ENCODE data around the gene HEATR5A. TPM values are rescaled to one million over a fixed set of nuclear protein-coding genes. Genes with fewer than 3 reads are reported as not detected.

Gene HEATR5A
- polyA plus RNA-seq, 6 donors from 2014 or later = 6.3 to 16.2 (median 10.1) TPM

GRCh38 chr14:31419179-31419966 lies 977 bp downstream of the HEATR5A start:
- ATAC-seq (ENCODE audit: low read depth in 2 of 2) (no peak), DNase-seq (no peak)
- H3K9me3 Mint-ChIP-seq = no peaks in the 10 kb centered on the region
- H3K36me3 Mint-ChIP-seq = peaks cover 0 to 8% of the 10 kb centered on the region in 2 donors
- peak overlapping the region in 2 of 6 donors; percentile 5 to 63 for H3K27ac Mint-ChIP-seq
- no peaks in the 10 kb centered on the region for H3K27me3 Mint-ChIP-seq
- H3K4me1 Mint-ChIP-seq = peaks cover 17 to 41% (median 30%) of the 10 kb centered on the region in 3 donors
- peak overlapping the region; percentile 91 to 100 (median 98) for H3K4me3 Mint-ChIP-seq

- H3K36me3 Mint-ChIP-seq = peaks cover 0 to 8% of the 10 kb centered on the region in 2 donors
- H3K4me3 Mint-ChIP-seq = peak overlapping the region in 2 of 8 donors; percentile 1 to 79
- no peak overlapping the region for H3K27ac Mint-ChIP-seq
- no peaks in the 10 kb centered on the region for H3K9me3 Mint-ChIP-seq
- H3K27me3 Mint-ChIP-seq = no peaks in the 10 kb centered on the region
- no peak for ATAC-seq (ENCODE audit: low read depth in 2 of 2)
- DNase-seq = no peak
- H3K4me1 Mint-ChIP-seq = peaks cover 23 to 48% (median 35%) of the 10 kb centered on the region in 3 donors
Observed at GRCh38 chr14:31418440-31418839, 1.9 kb downstream of the HEATR5A start.

DNA sequence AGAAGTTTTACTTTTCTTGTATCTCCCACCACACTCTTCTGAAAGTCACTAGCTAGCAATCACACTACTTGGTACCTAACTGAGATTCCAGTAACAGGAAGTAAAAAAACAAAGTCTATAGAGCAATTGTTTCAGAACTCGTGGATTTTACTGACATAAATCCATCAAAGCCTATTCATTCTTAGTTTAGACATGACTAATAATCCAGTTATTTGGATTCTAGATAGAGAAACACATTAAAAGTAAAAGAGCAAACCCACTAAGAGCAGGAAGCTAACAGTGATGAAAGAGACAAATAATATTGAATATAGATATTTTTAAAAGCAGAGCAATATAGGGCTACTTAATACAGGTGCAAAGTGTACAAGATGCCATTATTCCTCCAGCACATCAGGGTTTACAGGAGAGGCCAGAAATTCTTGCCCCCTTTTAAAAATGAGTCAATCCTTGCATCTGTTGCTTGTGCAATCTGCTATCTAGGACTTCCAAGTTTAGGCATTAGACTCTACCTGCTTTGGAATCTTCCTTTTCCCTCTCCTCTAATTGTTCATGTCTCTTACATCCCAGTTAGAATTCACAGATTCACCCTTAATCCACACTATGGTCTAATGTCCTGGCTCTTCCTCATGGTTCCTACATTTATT lies 6.0 kb downstream of the HEATR5A start:
- Mint-ChIP-seq H3K36me3 (no peaks in the 10 kb centered on the region), H3K4me3 (no peak overlapping the region), H3K27ac (peak overlapping the region in 2 of 6 donors; percentile 24 to 63), H3K4me1 (peaks cover 21 to 46% (median 40%) of the 10 kb centered on the region in 3 donors), H3K27me3 (no peaks in the 10 kb centered on the region), H3K9me3 (no peaks in the 10 kb centered on the region)
- ATAC-seq (ENCODE audit: low read depth in 2 of 2) (no peak), DNase-seq (no peak)

- Mint-ChIP-seq H3K9me3 (no peaks in the 10 kb centered on the region), H3K36me3 (no peaks in the 10 kb centered on the region), H3K4me3 (no peak overlapping the region), H3K27me3 (no peaks in the 10 kb centered on the region), H3K27ac (peak overlapping the region in 1 of 6 donors; percentile 66), H3K4me1 (peaks cover 18 to 35% (median 27%) of the 10 kb centered on the region in 3 donors)
- ATAC-seq (ENCODE audit: low read depth in 2 of 2) (no peak), DNase-seq (no peak)
Observed at GRCh38 chr14:31411218-31411727, 9.1 kb downstream of the HEATR5A start.

DNA sequence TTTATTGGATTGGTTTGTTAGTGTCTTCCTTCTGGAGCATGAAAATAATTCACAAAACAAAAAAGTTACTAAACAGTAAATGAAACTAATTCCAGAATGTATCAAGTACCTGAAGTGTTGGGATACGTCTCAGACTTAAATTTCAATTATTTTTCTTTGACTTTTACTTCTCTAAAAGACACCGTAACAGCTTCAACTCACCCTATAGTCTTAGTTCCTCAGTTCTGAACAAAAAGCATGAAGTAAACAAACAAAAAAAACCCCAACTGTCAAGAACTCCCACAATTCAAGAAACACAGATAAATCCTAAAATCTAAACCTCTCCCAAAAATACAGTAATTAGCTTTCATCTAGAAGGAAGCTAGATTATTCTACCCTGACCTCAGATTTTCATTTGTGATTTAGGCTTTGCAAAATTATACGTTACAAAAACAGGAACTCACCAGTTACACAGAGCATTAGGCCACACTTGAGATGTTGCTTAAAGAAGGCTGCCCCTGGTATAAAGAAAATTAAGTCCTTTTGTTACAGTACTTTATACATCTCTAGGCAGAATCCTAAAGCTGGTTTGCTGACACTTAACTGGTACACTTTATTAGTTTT lies 10.2 kb downstream of the HEATR5A start:
- Mint-ChIP-seq H3K9me3 (no peaks in the 10 kb centered on the region), H3K4me3 (peak overlapping the region; percentile 45 to 90 (median 76)), H3K27ac (peak overlapping the region; percentile 78 to 92 (median 82)), H3K4me1 (peaks cover 16 to 33% (median 27%) of the 10 kb centered on the region in 3 donors), H3K36me3 (no peaks in the 10 kb centered on the region), H3K27me3 (no peaks in the 10 kb centered on the region)
- ATAC-seq (ENCODE audit: low read depth in 2 of 2) (peak; percentile 84 to 88), DNase-seq (peak; percentile 27)

DNA sequence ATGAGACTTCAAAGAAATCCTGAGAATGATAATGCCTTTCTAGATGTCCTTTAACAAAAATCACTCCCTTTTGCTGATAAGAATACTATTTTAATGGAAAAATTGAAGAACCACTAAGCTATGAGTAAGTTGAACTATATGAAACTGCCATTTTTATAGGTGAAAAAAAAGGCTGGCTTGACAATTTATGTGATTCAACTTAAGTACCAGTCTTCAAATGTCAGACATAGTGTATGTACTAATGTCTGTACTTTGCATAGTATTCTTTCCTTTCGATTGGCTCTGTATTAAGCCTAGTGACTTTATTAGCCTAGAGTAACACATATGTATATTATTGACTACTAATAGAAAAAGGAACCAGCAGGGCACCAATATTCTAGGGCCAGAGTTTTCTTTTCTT lies 11.9 kb downstream of the HEATR5A start:
- H3K36me3 Mint-ChIP-seq = no peaks in the 10 kb centered on the region
- DNase-seq (no peak), ATAC-seq (ENCODE audit: low read depth in 2 of 2) (no peak)
- no peaks in the 10 kb centered on the region for H3K27me3 Mint-ChIP-seq
- no peak overlapping the region for H3K27ac Mint-ChIP-seq
- no peaks in the 10 kb centered on the region for H3K9me3 Mint-ChIP-seq
- peaks cover 9 to 19% (median 18%) of the 10 kb centered on the region in 3 donors for H3K4me1 Mint-ChIP-seq
- no peak overlapping the region for H3K4me3 Mint-ChIP-seq

GRCh38 chr14:31405599-31406232 lies 14.6 kb downstream of the HEATR5A start:
- no peak for DNase-seq
- ATAC-seq (ENCODE audit: low read depth in 2 of 2) = no peak
- Mint-ChIP-seq H3K36me3 (peaks cover 0 to 7% of the 10 kb centered on the region in 2 donors), H3K27ac (no peak overlapping the region), H3K9me3 (no peaks in the 10 kb centered on the region), H3K27me3 (no peaks in the 10 kb centered on the region), H3K4me1 (peaks cover 9 to 15% (median 14%) of the 10 kb centered on the region in 3 donors), H3K4me3 (no peak overlapping the region)

- peaks cover 5 to 9% (median 8%) of the 10 kb centered on the region in 3 donors for H3K4me1 Mint-ChIP-seq
- peaks cover 1 to 7% of the 10 kb centered on the region in 2 donors for H3K36me3 Mint-ChIP-seq
- no peaks in the 10 kb centered on the region for H3K27me3 Mint-ChIP-seq
- peak overlapping the region in 1 of 6 donors; percentile 37 for H3K27ac Mint-ChIP-seq
- ATAC-seq (ENCODE audit: low read depth in 2 of 2) = no peak
- H3K9me3 Mint-ChIP-seq = no peaks in the 10 kb centered on the region
- no peak overlapping the region for H3K4me3 Mint-ChIP-seq
- no peak for DNase-seq
Observed at GRCh38 chr14:31405106-31405505, 15.2 kb downstream of the HEATR5A start.

GRCh38 chr14:31403707-31404106 lies 16.6 kb downstream of the HEATR5A start:
- H3K27ac Mint-ChIP-seq = peak overlapping the region in 1 of 6 donors; percentile 20
- no peaks in the 10 kb centered on the region for H3K4me1 Mint-ChIP-seq
- no peak overlapping the region for H3K4me3 Mint-ChIP-seq

DNA sequence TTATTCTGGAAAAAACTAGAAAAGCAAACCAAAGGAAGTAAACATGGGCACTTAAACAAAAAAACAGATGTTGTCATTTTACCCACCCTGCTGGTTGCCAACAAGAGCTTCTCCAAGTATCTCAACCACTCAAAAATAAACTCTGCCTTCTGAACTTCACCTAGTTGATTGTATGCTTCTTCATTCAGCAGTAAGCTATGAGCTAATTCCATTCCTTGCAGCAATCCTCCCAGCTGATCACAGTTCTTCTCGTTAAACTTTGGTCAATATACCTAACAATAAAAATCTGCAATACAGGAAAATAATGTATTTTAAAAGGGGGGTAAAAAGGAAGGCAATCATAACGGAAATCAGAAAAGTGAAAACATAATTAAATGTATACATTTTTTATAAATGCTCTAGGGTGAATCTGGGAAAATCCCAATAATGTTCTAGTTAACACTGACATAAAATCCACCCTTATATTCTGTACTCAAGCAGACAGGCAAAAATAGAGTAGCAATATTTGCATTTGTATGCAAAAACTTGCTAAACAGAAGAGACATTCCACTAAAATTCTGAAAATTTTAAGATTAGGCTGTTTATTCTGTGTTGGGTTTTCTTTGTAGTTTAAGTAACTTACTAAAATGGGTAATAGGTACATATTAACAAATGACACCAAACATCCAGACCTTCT lies 17.4 kb downstream of the HEATR5A start:
- no peaks in the 10 kb centered on the region for H3K9me3 Mint-ChIP-seq
- no peaks in the 10 kb centered on the region for H3K27me3 Mint-ChIP-seq
- DNase-seq (no peak), ATAC-seq (ENCODE audit: low read depth in 2 of 2) (no peak)
- H3K36me3 Mint-ChIP-seq = peaks cover 7 to 17% of the 10 kb centered on the region in 2 donors
- H3K4me3 Mint-ChIP-seq = no peak overlapping the region
- peak overlapping the region in 1 of 6 donors; percentile 87 for H3K27ac Mint-ChIP-seq
- H3K4me1 Mint-ChIP-seq = no peaks in the 10 kb centered on the region

More at GRCh38 chr14:31403707-31404106, 16.6 kb downstream of the HEATR5A start:
- H3K9me3 Mint-ChIP-seq = no peaks in the 10 kb centered on the region
- DNase-seq (no peak), ATAC-seq (ENCODE audit: low read depth in 2 of 2) (no peak)
- peaks cover 7 to 9% of the 10 kb centered on the region in 2 donors for H3K36me3 Mint-ChIP-seq
- no peaks in the 10 kb centered on the region for H3K27me3 Mint-ChIP-seq

GRCh38 chr14:31401369-31401932 lies 18.9 kb downstream of the HEATR5A start:
- H3K9me3 Mint-ChIP-seq = no peaks in the 10 kb centered on the region
- H3K27ac Mint-ChIP-seq = no peak overlapping the region
- peaks cover 7 to 20% of the 10 kb centered on the region in 2 donors for H3K36me3 Mint-ChIP-seq
- ATAC-seq (ENCODE audit: low read depth in 2 of 2) = no peak
- H3K4me3 Mint-ChIP-seq = no peak overlapping the region
- H3K4me1 Mint-ChIP-seq = no peaks in the 10 kb centered on the region
- H3K27me3 Mint-ChIP-seq = no peaks in the 10 kb centered on the region
- DNase-seq = no peak

GRCh38 chr14:31400031-31400638 lies 20.2 kb downstream of the HEATR5A start:
- Mint-ChIP-seq H3K36me3 (peaks cover 7 to 20% of the 10 kb centered on the region in 2 donors), H3K9me3 (no peaks in the 10 kb centered on the region), H3K27me3 (no peaks in the 10 kb centered on the region), H3K27ac (no peak overlapping the region), H3K4me1 (no peaks in the 10 kb centered on the region), H3K4me3 (no peak overlapping the region)
- no peak for ATAC-seq (ENCODE audit: low read depth in 2 of 2)
- DNase-seq = no peak

Measured in naive B cell (primary cell).